Neuronal stem cell (in vitro differentiated cells): ENCODE measurements around the gene RC3H1.
A peak's percentile ranks its signal among the peaks of the same experiment; 100 is the strongest.

Experiments
- DNase-seq: peaks from one replicate; pipeline ENCODE4 v3.0.0-alpha.2; 2013; ENCODE audit warnings: low spot score
- H2AFZ ChIP-seq: one replicate; pipeline ENCODE4 v1.6.1; 2013; ENCODE audit warnings: mild to moderate bottlenecking, low read length, inconsistent platforms
- H2AK5ac ChIP-seq: 2 replicates; pipeline ENCODE4 v1.6.1; 2013; ENCODE audit warnings: low read depth, mild to moderate bottlenecking, inconsistent platforms, low read length, moderate library complexity, mixed read lengths
- H2BK120ac ChIP-seq: 2 replicates; pipeline ENCODE4 v1.6.1; 2013; ENCODE audit warnings: low read depth, mild to moderate bottlenecking, inconsistent platforms, low read length, moderate library complexity, mixed read lengths
- H2BK12ac ChIP-seq: one replicate; pipeline ENCODE4 v1.6.1; 2013; ENCODE audit warnings: low read length, inconsistent platforms
- H2BK15ac ChIP-seq: 2 replicates; pipeline ENCODE4 v1.6.1; 2013; ENCODE audit warnings: mild to moderate bottlenecking, low read length, inconsistent platforms, mixed read lengths
- H2BK5ac ChIP-seq: one replicate; pipeline ENCODE4 v1.6.1; 2013; ENCODE audit warnings: inconsistent platforms, mild to moderate bottlenecking, low read length, moderate library complexity
- H3K14ac ChIP-seq: one replicate; pipeline ENCODE4 v1.6.1; 2013; ENCODE audit warnings: low read length, inconsistent platforms
- H3K18ac ChIP-seq: 2 replicates; pipeline ENCODE4 v1.6.1; 2013; ENCODE audit warnings: low read length, inconsistent platforms
- H3K23ac ChIP-seq: 2 replicates; pipeline ENCODE4 v1.6.1; 2013; ENCODE audit warnings: low read depth, mild to moderate bottlenecking, mixed read lengths, low read length, inconsistent platforms; ENCODE audit not compliant: poor library complexity
- H3K27ac ChIP-seq: replicated peaks from 3 replicates; pipeline ENCODE4 v1.5.1; 2013; ENCODE audit warnings: low read length, inconsistent platforms
- H3K27me3 ChIP-seq, 3 experiments: 2 replicates each; pipeline ENCODE4 v1.6.1; 2013; ENCODE audit warnings: low read length in 3 of 3, mild to moderate bottlenecking in 2 of 3, inconsistent platforms in 1 of 3, low read depth in 1 of 3, mixed read lengths in 1 of 3, moderate library complexity in 1 of 3; ENCODE audit not compliant: control insufficient read depth in 3 of 3, insufficient read depth in 3 of 3
- H3K36me3 ChIP-seq, 2 donors: replicated peaks in 1 of 2; 2 replicates each; pipeline ENCODE4 v1.6.1; 2013; ENCODE audit warnings: low read length in 2 of 2; ENCODE audit not compliant: control insufficient read depth in 2 of 2, insufficient read depth in 2 of 2
- H3K4ac ChIP-seq: 2 replicates; pipeline ENCODE4 v1.6.1; 2013; ENCODE audit warnings: inconsistent platforms, mild to moderate bottlenecking, low read length, moderate library complexity
- H3K4me1 ChIP-seq, 2 donors: 1 replicate in 1 of 2; 2 replicates in 1 of 2; pipeline ENCODE4 v1.6.1; 2013; ENCODE audit warnings: low read length in 2 of 2, low read depth in 1 of 2; ENCODE audit not compliant: control insufficient read depth in 2 of 2, insufficient read depth in 1 of 2
- H3K4me2 ChIP-seq: one replicate; pipeline ENCODE4 v1.6.1; 2013; ENCODE audit warnings: mild to moderate bottlenecking, low read length, inconsistent platforms; ENCODE audit not compliant: insufficient read depth, poor library complexity, severe bottlenecking
- H3K4me3 ChIP-seq, 2 donors: 2 replicates each; pipeline ENCODE4 v1.5.1; 2013; ENCODE audit warnings: low read length in 2 of 2, mild to moderate bottlenecking in 2 of 2, inconsistent platforms in 1 of 2, moderate library complexity in 1 of 2
- H3K79me1 ChIP-seq: one replicate; pipeline ENCODE4 v1.6.1; 2013; ENCODE audit warnings: low read depth, mild to moderate bottlenecking, inconsistent platforms, low read length, moderate library complexity
- H3K9ac ChIP-seq: one replicate; pipeline ENCODE4 v1.6.1; 2013; ENCODE audit warnings: mild to moderate bottlenecking, low read depth, low read length, inconsistent platforms; ENCODE audit not compliant: poor library complexity
- H3K9me3 ChIP-seq, 2 donors: replicated peaks in 1 of 2; 2 replicates each; pipeline versions ENCODE3 to v1.6.1; 2013; ENCODE audit warnings: low read length in 2 of 2, mild to moderate bottlenecking in 2 of 2, inconsistent platforms in 1 of 2, low read depth in 1 of 2, mixed read lengths in 1 of 2, moderate library complexity in 1 of 2; ENCODE audit not compliant: control insufficient read depth in 2 of 2, insufficient read depth in 1 of 2
- H4K8ac ChIP-seq: one replicate; pipeline ENCODE4 v1.6.1; 2013; ENCODE audit warnings: low read depth, mild to moderate bottlenecking, inconsistent platforms, low read length, moderate library complexity
- H4K91ac ChIP-seq: one replicate; pipeline ENCODE4 v1.6.1; 2013; ENCODE audit warnings: low read length, low read depth, mild to moderate bottlenecking, inconsistent platforms; ENCODE audit not compliant: poor library complexity
- WGBS, 2 donors: extraction: QIAGEN DNeasy Blood & Tissue Kit; methylation state at CpG; one replicate each; pipeline ENCODE4 v1.1.7; 2013; ENCODE audit warnings: missing lambda C conversion rate in 2 of 2, mixed read lengths in 1 of 2; ENCODE audit not compliant: insufficient read length in 2 of 2, insufficient replicate concordance in 1 of 2; ENCODE audit errors: extremely low coverage in 2 of 2; 5-methylcytosine and 5-hydroxymethylcytosine counted together

RC3H1 gene

DNA sequence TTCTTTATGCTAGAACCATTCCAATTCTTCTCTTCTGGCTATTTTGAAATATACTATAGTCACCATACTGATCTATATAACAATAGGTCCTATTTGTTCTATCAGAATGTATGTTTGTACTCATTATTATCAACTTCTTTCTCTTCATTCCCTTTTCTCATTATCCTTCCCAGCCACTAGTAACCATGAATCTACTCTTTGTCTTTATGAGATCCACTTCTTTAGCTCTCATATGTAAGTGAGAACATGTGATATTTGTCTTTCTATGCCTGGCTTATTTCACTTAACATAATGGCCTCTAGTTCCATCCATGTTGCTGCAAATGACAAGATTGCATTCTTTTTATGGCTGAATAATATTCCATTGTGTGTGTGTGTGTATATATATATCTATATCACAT, 31.7 kb upstream of the RC3H1 start:
- Histone ChIP-seq H4K8ac (no peak overlapping the region), H3K4me1 (peaks cover 2 to 3% of the 10 kb centered on the region in 2 donors), H2BK12ac (no peak overlapping the region), H3K4me3 (no peak overlapping the region), H2BK15ac (no peak overlapping the region), H3K36me3 (no peaks in the 10 kb centered on the region), H2BK5ac (no peak overlapping the region), H3K27me3 (no peaks in the 10 kb centered on the region), H3K14ac (no peak overlapping the region), H3K9me3 (peaks cover 0 to 3% of the 10 kb centered on the region in 2 donors), H3K4ac (no peak overlapping the region), H3K23ac (no peak overlapping the region), H3K79me1 (no peaks in the 10 kb centered on the region), H3K27ac (no peak overlapping the region), H2AK5ac (no peak overlapping the region), H3K4me2 (no peak overlapping the region), H2BK120ac (no peak overlapping the region), H4K91ac (no peak overlapping the region), H3K9ac (no peak overlapping the region), H2AFZ (no peak overlapping the region), H3K18ac (no peak overlapping the region)
- DNase-seq = no peak

DNA sequence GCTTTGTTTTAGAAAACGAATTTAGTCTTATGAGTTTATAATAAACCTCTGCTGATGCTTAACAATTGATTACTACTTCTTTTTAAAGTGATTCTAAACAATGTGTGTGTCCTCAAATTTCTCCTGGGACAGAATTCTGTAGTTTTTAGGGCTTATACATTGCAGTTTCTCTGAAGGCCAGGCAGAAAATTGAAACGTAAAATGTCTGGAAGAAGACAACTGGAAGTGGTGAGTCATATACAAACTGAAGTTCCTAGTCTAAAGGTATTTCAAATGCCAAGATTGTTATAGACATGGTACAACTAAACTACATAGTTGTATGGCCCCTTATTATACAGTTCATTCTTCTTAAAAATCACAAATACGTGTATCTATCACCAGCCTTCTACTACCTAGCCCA, 30.5 kb upstream of the RC3H1 start:
- Histone ChIP-seq H4K91ac (no peak overlapping the region), H3K4ac (no peak overlapping the region), H3K4me2 (no peak overlapping the region), H3K23ac (no peak overlapping the region), H3K27me3 (no peaks in the 10 kb centered on the region), H2BK5ac (no peak overlapping the region), H3K79me1 (no peaks in the 10 kb centered on the region), H3K27ac (no peak overlapping the region), H3K14ac (no peak overlapping the region), H3K36me3 (no peaks in the 10 kb centered on the region), H2BK12ac (no peak overlapping the region), H2AFZ (no peak overlapping the region), H3K9ac (no peak overlapping the region), H4K8ac (no peak overlapping the region), H2AK5ac (no peak overlapping the region), H3K18ac (no peak overlapping the region), H3K9me3 (peaks cover 0 to 3% of the 10 kb centered on the region in 2 donors), H3K4me1 (peaks cover 2 to 3% of the 10 kb centered on the region in 2 donors), H2BK120ac (no peak overlapping the region), H3K4me3 (no peak overlapping the region), H2BK15ac (no peak overlapping the region)
- WGBS, 2 donors = no CpG with 5 or more reads among the region's 3 CpGs
- DNase-seq = no peak

DNA sequence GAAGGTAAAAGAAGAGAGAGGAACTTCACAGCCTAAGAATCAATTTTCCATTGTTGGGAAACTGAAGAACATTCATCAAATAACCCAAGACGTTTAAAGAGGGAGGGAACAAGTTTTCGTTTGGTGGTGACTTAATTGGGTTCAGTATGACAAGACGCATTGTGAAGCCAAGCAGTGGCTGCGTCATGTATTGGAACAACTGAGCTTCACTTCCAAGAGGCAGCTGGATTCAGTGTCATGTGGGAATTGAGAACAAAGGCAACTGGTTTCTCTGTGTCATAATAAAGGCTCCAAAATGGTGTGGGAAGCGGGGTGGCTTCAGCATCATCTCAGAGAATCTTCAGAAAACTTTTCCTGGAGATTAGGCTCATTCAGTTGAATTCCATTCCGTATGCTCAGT, 29.8 kb upstream of the RC3H1 start:
- H4K8ac ChIP-seq = no peak overlapping the region
- peaks cover 0 to 3% of the 10 kb centered on the region in 2 donors for H3K9me3 ChIP-seq
- no peak overlapping the region for H2AK5ac ChIP-seq
- no peaks in the 10 kb centered on the region for H3K79me1 ChIP-seq
- H3K27ac ChIP-seq = no peak overlapping the region
- H3K4ac ChIP-seq = no peak overlapping the region
- no CpG with 5 or more reads among the region's 6 CpGs for WGBS, 2 donors
- H3K4me1 ChIP-seq = peaks cover 2 to 3% of the 10 kb centered on the region in 2 donors
- DNase-seq = peak; percentile 17
- no peak overlapping the region for H4K91ac ChIP-seq
- H3K27me3 ChIP-seq = no peaks in the 10 kb centered on the region
- H3K4me2 ChIP-seq = no peak overlapping the region
- H3K9ac ChIP-seq = no peak overlapping the region
- no peak overlapping the region for H3K23ac ChIP-seq
- H2BK15ac ChIP-seq = no peak overlapping the region
- no peak overlapping the region for H3K14ac ChIP-seq
- peak overlapping the region; percentile 85 for H2AFZ ChIP-seq
- no peak overlapping the region for H3K18ac ChIP-seq
- no peaks in the 10 kb centered on the region for H3K36me3 ChIP-seq
- no peak overlapping the region for H3K4me3 ChIP-seq
- H2BK120ac ChIP-seq = no peak overlapping the region
- H2BK12ac ChIP-seq = no peak overlapping the region
- H2BK5ac ChIP-seq = no peak overlapping the region

DNA sequence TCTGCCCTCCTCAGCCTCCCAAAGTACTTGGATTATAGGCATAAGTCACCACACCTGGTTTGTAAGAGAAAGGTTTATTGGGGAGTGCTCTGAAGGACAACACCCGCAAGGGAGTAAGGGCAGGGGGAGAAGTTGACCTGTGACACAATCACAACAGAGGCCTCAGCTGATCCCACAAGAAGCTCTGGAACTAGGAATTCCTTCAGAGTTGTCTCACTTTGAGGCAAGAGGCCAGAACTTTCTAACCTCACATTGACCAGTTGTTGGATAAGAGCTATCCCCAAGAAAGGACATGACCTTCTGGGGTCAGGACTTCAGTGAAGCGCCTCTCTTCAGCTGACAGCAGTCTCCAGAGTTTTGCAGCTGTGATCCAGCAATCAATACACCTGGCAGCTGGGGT, 27.4 kb upstream of the RC3H1 start:
- Histone ChIP-seq H3K23ac (no peak overlapping the region), H3K4me2 (no peak overlapping the region), H2BK15ac (no peak overlapping the region), H3K36me3 (no peaks in the 10 kb centered on the region), H2BK12ac (no peak overlapping the region), H3K4me1 (peaks cover 2 to 3% of the 10 kb centered on the region in 2 donors), H4K8ac (no peak overlapping the region), H4K91ac (no peak overlapping the region), H3K27me3 (no peaks in the 10 kb centered on the region), H3K9ac (no peak overlapping the region), H2AK5ac (no peak overlapping the region), H2BK5ac (no peak overlapping the region), H2AFZ (no peak overlapping the region), H3K4ac (no peak overlapping the region), H3K14ac (no peak overlapping the region), H3K4me3 (no peak overlapping the region), H3K27ac (no peak overlapping the region), H3K79me1 (no peaks in the 10 kb centered on the region), H2BK120ac (no peak overlapping the region), H3K9me3 (peaks cover 0 to 3% of the 10 kb centered on the region in 2 donors), H3K18ac (no peak overlapping the region)
- DNase-seq = no peak
- WGBS, 2 donors = no CpG with 5 or more reads among the region's 2 CpGs
